Esophagus squamous epithelium (tissue), 5 donors: ENCODE results near the gene TRAF2. TPM values are rescaled to one million over a fixed set of nuclear protein-coding genes. Genes with fewer than 3 reads are reported as not detected.
A peak's percentile ranks its signal among the peaks of the same experiment; 100 is the strongest.

Experiments used
- DNase-seq: peaks from one replicate; lab custom pipeline; 2025; lab: John Stamatoyannopoulos, UW
- H3K27ac ChIP-seq, 4 donors: fragments of 200-600 bp; sonication (generic); one replicate each; pipeline ENCODE4 v1.5.1; 2016 to 2019; ENCODE audit warnings: mild to moderate bottlenecking in 1 of 4
- H3K27me3 ChIP-seq, 4 donors: fragments of 200-600 bp; sonication (generic); 1 replicate in 3 of 4; 2 replicates in 1 of 4; pipeline versions ENCODE4 v1.5.1 to v1.6.0; 2017 to 2021; ENCODE audit warnings: antibody characterized with exemption in 1 of 4
- H3K36me3 ChIP-seq, 3 donors: fragments of 200-600 bp; sonication (generic); one replicate each; pipeline ENCODE4 v1.5.1; 2016 to 2019
- H3K4me1 ChIP-seq, 3 donors: fragments of 200-600 bp; sonication (generic); one replicate each; pipeline ENCODE4 v1.5.1; 2017 to 2019
- H3K4me3 ChIP-seq, 4 donors: fragments of 200-600 bp; sonication (generic); 1 replicate in 3 of 4; 2 replicates in 1 of 4; pipeline ENCODE4 v1.5.1; 2016 to 2019; ENCODE audit warnings: mild to moderate bottlenecking in 2 of 4, moderate library complexity in 1 of 4
- H3K9me3 ChIP-seq, 3 donors: fragments of 200-600 bp; sonication (generic); one replicate each; pipeline ENCODE4 v1.5.1; 2016 to 2019
- POLR2A ChIP-seq, 4 donors: fragments of 450-650 bp; IDR thresholded peaks; one replicate each; pipeline ENCODE4 v1.6.1; 2017; ENCODE audit warnings: antibody characterized with exemption in 4 of 4, mild to moderate bottlenecking in 4 of 4, moderate library complexity in 3 of 4
- WGBS, 2 donors: methylation state at CpG; one replicate each; pipeline ENCODE4 v1.1.5; 2018; 5-methylcytosine and 5-hydroxymethylcytosine counted together
- intact Hi-C: fragments of 100-400 bp; cut with DNase I; formaldehyde crosslinking; loops from one replicate; pipeline ENCODE4 v1.15.0; 2022
- total RNA-seq, 4 donors: library from RNA; depleted of rRNA; stranded (reverse); fragments of >200 nt; gene quantifications; one replicate each; pipeline ENCODE4 v1.1.0, GENCODE V29; 2016
- TF ChIP-seq, protein P1 (sequence below), 6 experiments: fragments of 450-650 bp in 4 of 6; fragments of 200-600 bp in 2 of 6; sonication (generic) in 2 of 6; IDR thresholded peaks; one replicate each; pipeline ENCODE4 v1.5.1; 2016 to 2019; ENCODE audit warnings: antibody characterized with exemption in 6 of 6, mild to moderate bottlenecking in 4 of 6, moderate library complexity in 4 of 6
- donor health status: DM: yes; HTN: yes; CAD: no.

The TRAF2 gene
- total RNA-seq, 4 donors from 2014 or later: 8.0 to 20.9 (median 13.2) TPM

DNA sequence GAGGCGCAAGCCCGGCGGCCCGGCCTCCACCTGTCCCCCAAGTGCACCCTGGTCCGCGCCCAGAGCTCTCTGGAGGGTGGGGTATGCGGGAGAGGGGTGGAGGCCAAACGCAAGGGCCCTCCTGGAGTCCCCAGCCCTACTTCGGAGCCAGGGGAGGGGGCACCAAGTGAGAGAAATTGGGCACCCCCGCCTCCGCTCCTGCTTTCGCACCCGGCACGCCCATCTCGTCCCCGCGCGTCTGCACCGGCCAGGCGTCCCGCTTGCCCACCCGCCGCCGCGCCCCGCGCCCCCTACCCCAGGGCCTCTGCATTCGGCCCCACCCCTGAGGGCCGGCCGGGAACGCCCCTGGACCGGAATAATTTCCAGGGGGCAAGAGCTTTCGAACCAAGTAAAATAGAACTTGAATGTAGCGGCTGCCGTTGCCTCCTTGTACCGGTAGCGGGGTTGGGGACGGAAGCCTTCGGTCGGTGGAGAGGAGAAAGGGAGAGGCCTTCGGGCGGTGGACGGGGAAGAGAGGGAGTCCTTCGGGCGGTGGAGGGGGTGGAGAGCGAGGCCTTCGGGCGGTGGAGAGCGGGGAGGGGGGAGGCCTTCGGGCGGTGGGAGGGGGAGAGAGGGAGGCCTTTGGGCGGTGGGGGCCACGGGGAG is 37.8 kb upstream of the TRAF2 start:
- no peak for TF ChIP-seq POLR2A (IDR thresholded peaks at IDR 0.05)
- TF ChIP-seq, protein P1, sequence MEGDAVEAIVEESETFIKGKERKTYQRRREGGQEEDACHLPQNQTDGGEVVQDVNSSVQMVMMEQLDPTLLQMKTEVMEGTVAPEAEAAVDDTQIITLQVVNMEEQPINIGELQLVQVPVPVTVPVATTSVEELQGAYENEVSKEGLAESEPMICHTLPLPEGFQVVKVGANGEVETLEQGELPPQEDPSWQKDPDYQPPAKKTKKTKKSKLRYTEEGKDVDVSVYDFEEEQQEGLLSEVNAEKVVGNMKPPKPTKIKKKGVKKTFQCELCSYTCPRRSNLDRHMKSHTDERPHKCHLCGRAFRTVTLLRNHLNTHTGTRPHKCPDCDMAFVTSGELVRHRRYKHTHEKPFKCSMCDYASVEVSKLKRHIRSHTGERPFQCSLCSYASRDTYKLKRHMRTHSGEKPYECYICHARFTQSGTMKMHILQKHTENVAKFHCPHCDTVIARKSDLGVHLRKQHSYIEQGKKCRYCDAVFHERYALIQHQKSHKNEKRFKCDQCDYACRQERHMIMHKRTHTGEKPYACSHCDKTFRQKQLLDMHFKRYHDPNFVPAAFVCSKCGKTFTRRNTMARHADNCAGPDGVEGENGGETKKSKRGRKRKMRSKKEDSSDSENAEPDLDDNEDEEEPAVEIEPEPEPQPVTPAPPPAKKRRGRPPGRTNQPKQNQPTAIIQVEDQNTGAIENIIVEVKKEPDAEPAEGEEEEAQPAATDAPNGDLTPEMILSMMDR (IDR thresholded peaks at IDR 0.05): peak in 1 of 6 experiments; percentile 17
- Histone ChIP-seq H3K36me3 (peaks cover 0 to 18% (median 5%) of the 10 kb centered on the region in 3 donors), H3K4me1 (peaks cover 30 to 67% (median 59%) of the 10 kb centered on the region in 3 donors), H3K4me3 (peak overlapping the region; percentile 54 to 96 (median 70)), H3K27me3 (peaks cover 7 to 47% (median 16%) of the 10 kb centered on the region in 4 donors), H3K27ac (peak overlapping the region; percentile 86 to 94 (median 92)), H3K9me3 (no peaks in the 10 kb centered on the region)
- 0% methylated on average over 2 to 17 of the region's 53 CpGs for WGBS, 2 donors
- intact Hi-C loops: no loop called here
- no peak for DNase-seq

GRCh38 chr9:136849038-136849959 is 37.0 kb upstream of the TRAF2 start, which contains the start of gene PHPT1:
PHPT1 (plus strand) TSS chr9:136849409; CDS start chr9:136849431, 22 bp downstream.
- Histone ChIP-seq H3K4me1 (peaks cover 22 to 63% (median 51%) of the 10 kb centered on the region in 3 donors), H3K27me3 (peaks cover 7 to 40% (median 12%) of the 10 kb centered on the region in 4 donors), H3K27ac (peak within 1 kb of the TSS; percentile 86 to 94 (median 92)), H3K4me3 (peak within 1 kb of the TSS; percentile 54 to 96 (median 70)), H3K36me3 (peaks cover 0 to 18% (median 5%) of the 10 kb centered on the region in 3 donors), H3K9me3 (no peaks in the 10 kb centered on the region)
- WGBS, 2 donors: no CpG with 5 or more reads among the region's 77 CpGs
- DNase-seq: peak; percentile 91
- peak in 3 of 4 donors; percentile 39 to 82 (median 62) for TF ChIP-seq POLR2A (IDR thresholded peaks at IDR 0.05)
- TF ChIP-seq, protein P1 (IDR thresholded peaks at IDR 0.05): peak in 1 of 6 experiments; percentile 22
- intact Hi-C loops: no loop called here

GRCh38 chr9:136849960-136850865 is 36.1 kb upstream of the TRAF2 start:
- WGBS, 2 donors: 0 to 69% methylated on average over 2 to 7 of the region's 43 CpGs
- DNase-seq: no peak
- Histone ChIP-seq H3K4me1 (peaks cover 22 to 65% (median 42%) of the 10 kb centered on the region in 3 donors), H3K9me3 (no peaks in the 10 kb centered on the region), H3K4me3 (peak overlapping the region; percentile 54 to 96 (median 70)), H3K36me3 (peaks cover 0 to 18% (median 5%) of the 10 kb centered on the region in 3 donors), H3K27me3 (peaks cover 7 to 30% (median 10%) of the 10 kb centered on the region in 4 donors), H3K27ac (peak overlapping the region; percentile 86 to 94 (median 92))
- TF ChIP-seq POLR2A (IDR thresholded peaks at IDR 0.05): no peak
- TF ChIP-seq, protein P1 (IDR thresholded peaks at IDR 0.05): no peak
- intact Hi-C loops: loop anchor here (10.0 kb wide), 1 partner anchor 95 kb away; the partner anchor contains the start of genes C8G and FBXW5

GRCh38 chr9:136850866-136851775 is 35.2 kb upstream of the TRAF2 start:
- Histone ChIP-seq H3K27me3 (peaks cover 0 to 21% (median 4%) of the 10 kb centered on the region in 4 donors), H3K4me1 (peaks cover 22 to 56% (median 38%) of the 10 kb centered on the region in 3 donors), H3K9me3 (no peaks in the 10 kb centered on the region), H3K36me3 (peaks cover 0 to 18% (median 5%) of the 10 kb centered on the region in 3 donors), H3K4me3 (no peak overlapping the region), H3K27ac (no peak overlapping the region)
- no peak for DNase-seq
- no peak for TF ChIP-seq POLR2A (IDR thresholded peaks at IDR 0.05)
- TF ChIP-seq, protein P1 (IDR thresholded peaks at IDR 0.05): no peak
- 75 to 87% methylated on average over 7 to 10 of the region's 23 CpGs for WGBS, 2 donors
- intact Hi-C loops: loop anchor here (10.0 kb wide), 1 partner anchor 94 kb away; the partner anchor contains the start of genes C8G and FBXW5
